ENCODE data around the gene WLS.

The WLS gene

DNA sequence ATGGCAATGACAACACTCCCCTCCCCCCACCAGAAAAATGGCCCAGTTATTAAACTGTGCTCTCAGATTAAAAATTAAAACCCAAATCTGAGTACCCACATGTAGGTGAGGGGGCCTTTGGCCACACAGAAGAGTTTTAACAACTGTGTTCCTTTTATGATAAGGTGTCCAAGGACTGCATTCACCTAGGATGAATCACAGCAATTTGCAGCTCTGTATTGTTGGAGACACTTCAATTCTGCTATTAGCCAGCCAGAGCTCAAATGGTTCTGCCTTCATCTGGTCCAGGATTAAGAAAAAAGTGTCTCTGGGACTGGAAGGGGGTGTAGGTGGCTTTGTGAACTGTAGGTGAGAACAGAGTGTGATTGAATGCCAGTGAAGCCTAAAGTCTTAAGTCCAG, 138.6 kb downstream of the WLS start:
- no peak overlapping the region for H3K4me3 ChIP-seq (ENCODE audit: low read depth, low read length)
- POLR2A ChIA-PET = no interaction called here
- DNase-seq (ENCODE audit: low read depth, low spot score) = no peak
- CTCF ChIA-PET = interaction anchor here (0.8 to 3.7 kb wide), 7 partner anchors 10 to 249 kb away, joined by 3 to 21 read pairs (median 4); no protein-coding TSS in a partner anchor
- TF ChIP-seq, protein P1, sequence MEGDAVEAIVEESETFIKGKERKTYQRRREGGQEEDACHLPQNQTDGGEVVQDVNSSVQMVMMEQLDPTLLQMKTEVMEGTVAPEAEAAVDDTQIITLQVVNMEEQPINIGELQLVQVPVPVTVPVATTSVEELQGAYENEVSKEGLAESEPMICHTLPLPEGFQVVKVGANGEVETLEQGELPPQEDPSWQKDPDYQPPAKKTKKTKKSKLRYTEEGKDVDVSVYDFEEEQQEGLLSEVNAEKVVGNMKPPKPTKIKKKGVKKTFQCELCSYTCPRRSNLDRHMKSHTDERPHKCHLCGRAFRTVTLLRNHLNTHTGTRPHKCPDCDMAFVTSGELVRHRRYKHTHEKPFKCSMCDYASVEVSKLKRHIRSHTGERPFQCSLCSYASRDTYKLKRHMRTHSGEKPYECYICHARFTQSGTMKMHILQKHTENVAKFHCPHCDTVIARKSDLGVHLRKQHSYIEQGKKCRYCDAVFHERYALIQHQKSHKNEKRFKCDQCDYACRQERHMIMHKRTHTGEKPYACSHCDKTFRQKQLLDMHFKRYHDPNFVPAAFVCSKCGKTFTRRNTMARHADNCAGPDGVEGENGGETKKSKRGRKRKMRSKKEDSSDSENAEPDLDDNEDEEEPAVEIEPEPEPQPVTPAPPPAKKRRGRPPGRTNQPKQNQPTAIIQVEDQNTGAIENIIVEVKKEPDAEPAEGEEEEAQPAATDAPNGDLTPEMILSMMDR (IDR thresholded peaks at IDR 0.05; ENCODE audit: insufficient read depth, low read length, missing control alignments) = no peak

DNA sequence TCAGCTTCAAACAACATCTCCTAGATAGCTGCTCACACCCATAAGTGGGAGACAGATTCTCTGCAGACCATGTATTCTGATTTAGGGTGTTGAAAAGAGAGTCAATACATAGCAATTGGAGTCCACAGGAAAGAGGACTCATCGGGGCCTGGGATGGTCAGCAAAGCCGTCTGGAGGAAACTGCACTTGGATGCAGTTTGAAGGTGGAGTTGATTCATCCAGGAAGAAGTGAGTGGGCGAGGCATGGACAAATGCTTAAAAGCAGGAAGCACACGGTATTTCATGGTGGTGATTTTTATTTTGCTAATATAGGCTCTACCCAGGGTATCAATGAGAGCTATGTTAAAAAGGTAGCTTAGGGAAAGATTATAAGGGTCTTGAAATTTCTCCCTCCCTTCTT, 145.1 kb downstream of the WLS start:
- DNase-seq (ENCODE audit: low read depth, low spot score) = no peak
- TF ChIP-seq, protein P1 (IDR thresholded peaks at IDR 0.05; ENCODE audit: insufficient read depth, low read length, missing control alignments) = no peak
- POLR2A ChIA-PET = no interaction called here
- CTCF ChIA-PET = interaction anchor here (1.3 kb wide), 1 partner anchor 237 kb away, joined by 3 read pairs; no protein-coding TSS in a partner anchor
- no peak overlapping the region for H3K4me3 ChIP-seq (ENCODE audit: low read depth, low read length)

DNA sequence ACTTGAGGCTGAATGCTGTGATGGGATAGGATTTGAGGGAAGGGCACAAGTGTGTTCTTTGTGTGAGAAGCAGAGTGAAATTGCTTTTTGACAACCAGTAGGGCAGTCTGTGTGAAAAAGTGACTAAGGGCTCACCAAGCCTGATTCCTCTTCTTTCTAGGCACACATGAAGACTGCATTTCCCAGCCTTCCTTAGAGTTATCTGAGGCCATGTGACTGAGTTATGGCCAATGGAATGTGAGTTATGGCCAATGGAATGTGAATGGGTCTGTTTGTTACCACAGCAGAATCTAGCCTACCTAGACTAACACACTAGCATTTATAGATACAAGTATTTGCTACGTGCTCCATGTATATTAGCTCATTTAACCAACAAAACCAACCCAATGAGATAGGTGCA, 146.6 kb downstream of the WLS start:
- POLR2A ChIA-PET = no interaction called here
- CTCF ChIA-PET = no interaction called here
- TF ChIP-seq, protein P1 (IDR thresholded peaks at IDR 0.05; ENCODE audit: insufficient read depth, low read length, missing control alignments) = no peak

DNA sequence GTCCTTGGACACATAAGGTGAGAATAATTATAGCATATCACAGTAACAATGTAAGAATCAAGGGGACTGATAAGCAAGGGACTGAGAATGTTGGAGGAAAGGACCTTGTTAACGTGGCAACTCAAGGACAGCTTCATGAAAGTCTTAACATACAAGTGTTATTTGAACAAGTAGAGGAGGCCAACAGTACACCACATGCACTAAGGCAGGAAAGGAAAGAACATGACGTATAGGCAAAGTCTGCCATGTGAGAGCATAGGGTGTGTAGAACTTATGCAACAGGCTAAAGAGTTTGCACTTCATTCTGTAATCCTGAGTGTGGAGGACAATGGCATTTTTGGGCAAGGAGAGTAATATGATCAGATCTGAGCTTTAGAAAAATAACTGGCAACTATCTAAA, 148.6 kb downstream of the WLS start:
- CTCF ChIA-PET = interaction anchor here (1.0 to 1.3 kb wide), 3 partner anchors 14 to 232 kb away, joined by 3 read pairs; no protein-coding TSS in a partner anchor
- H3K4me3 ChIP-seq (ENCODE audit: low read depth, low read length) = no peak overlapping the region
- POLR2A ChIA-PET = no interaction called here
- TF ChIP-seq, protein P1 (IDR thresholded peaks at IDR 0.05; ENCODE audit: insufficient read depth, low read length, missing control alignments) = no peak
- no peak for DNase-seq (ENCODE audit: low read depth, low spot score)

More for the DNA sequence above, 146.6 kb downstream of the WLS start:
- no peak for DNase-seq (ENCODE audit: low read depth, low spot score)
- H3K4me3 ChIP-seq (ENCODE audit: low read depth, low read length) = no peak overlapping the region

DNA sequence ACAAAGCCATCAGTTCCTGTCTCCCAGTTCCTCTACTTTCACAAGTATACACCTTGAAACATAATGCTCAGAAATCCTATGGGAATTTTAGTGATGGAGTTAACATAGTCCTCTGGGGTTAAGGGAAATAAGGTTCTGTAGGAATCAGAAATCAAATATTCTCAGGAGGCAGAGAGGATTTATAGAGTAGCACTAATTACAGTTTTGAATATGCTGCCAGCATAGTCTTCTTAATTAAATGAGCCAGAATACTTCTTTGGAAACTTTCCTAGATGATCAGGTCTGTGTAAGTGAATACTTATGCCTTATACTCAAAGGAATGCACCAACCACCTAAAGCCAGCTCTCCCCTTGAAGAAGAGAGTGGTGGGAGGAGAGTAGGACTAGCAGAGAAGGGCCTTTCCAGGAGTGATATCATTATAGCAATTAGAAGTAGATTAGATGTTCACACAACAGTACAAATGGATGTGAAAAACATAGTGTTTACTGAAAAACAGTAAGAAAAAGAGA, 150.5 kb downstream of the WLS start:
- DNase-seq (ENCODE audit: low read depth, low spot score) = no peak
- ChIA-PET CTCF (no interaction called here), POLR2A (no interaction called here)
- TF ChIP-seq, protein P1 (IDR thresholded peaks at IDR 0.05; ENCODE audit: insufficient read depth, low read length, missing control alignments) = no peak
- H3K4me3 ChIP-seq (ENCODE audit: low read depth, low read length) = no peak overlapping the region

DNA sequence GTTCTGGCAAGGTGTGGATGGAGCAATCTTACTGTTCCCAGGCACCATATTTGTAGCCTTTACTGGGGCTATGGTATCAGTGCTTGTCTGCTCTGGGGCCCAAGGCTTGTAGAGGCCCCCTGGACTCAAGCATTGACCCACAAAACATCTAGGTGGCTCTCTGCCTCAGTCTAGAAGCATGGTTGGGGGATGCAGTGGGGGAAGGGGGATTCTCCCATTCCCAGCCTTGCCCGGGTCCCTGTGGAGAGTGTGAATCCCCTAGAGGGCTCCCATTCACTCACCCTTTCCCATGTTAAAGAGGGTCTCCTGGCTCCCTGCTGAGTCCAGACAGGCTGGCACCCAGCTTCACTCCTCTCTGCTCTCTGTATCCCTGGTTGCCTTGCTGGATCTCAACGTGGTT, 153.7 kb downstream of the WLS start:
- POLR2A ChIA-PET = no interaction called here
- CTCF ChIA-PET = interaction anchor here (1.4 kb wide), 1 partner anchor 27 kb away, joined by 3 read pairs; no protein-coding TSS in a partner anchor
- no peak overlapping the region for H3K4me3 ChIP-seq (ENCODE audit: low read depth, low read length)
- no peak for DNase-seq (ENCODE audit: low read depth, low spot score)
- TF ChIP-seq, protein P1 (IDR thresholded peaks at IDR 0.05; ENCODE audit: insufficient read depth, low read length, missing control alignments) = no peak
